Superior temporal gyrus (tissue), 1 donor: Measurements from ENCODE around the gene ZNRD2.
"Not testable (repeated sequence)": the region's sequence is repeated elsewhere in the genome, so short reads cannot be mapped to it uniquely, and the experiment has no call there.

Experiments
- DNase-seq: peaks from one replicate; pipeline ENCODE4 v3.0.0-alpha.2; 2016; ENCODE audit errors: extremely low spot score

Gene ZNRD2

DNA sequence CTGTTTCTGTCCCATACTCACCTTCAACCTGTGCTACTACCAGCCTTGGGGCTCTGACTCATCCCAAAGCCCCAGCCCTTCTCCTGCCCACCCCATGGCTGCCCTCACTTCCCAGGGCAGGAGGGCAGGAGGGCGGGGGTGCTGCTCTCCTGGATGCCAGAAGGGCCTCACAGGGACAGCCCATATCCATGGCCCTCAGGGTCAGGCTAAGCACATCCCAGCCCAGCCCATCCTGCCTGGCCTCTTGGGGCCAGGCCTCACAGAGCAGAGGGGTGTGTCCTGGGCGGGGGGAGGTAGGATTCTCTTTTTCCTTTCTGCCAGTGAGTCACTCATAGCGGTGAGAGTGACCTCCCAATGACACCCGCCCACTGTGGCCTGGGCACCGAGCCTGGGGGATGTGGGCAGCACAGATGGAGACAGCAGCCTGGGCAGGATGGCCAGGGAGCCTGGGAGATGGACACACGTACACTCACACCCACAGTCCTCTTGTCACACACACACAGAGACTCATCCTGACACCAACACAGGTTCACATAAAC, 14.5 kb upstream of the ZNRD2 start:
- no peak for DNase-seq

DNA sequence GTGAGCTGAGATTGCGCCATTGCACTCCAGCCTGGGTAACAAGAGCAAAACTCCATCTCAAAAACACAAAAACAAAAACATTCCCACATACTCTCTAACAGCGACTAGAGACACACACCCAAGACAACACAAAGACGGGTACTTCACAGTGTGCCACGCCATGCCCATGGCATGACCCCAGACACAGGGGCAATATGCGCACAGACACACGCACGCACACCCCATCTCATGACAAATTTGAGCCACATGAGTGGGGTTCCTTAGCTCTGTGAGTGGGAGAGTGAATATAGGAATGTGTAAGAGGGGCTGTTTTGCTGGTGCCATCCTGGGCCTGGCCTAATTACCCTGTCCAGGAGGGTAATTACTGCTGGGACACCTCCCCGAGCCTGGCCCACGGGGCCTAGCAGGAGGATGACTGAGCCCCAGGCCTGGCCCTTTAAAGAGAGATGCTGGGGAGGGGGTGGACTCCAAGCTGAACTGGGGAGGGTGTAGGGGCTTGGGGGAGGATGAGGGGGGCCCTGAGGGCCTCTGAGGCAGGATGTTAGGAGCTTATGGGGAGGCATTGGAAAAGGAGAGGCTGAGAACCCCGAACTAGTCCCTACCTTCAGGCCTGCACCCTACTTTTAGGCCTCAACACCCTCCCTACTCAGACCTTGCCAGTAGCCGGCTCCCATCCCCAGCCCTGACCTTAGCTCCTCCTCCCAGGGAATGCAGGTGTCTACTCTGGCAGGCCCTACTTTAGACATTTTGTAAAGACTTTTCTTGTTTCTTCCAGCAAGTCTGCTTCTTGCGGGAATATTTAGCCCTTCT, 13.6 kb upstream of the ZNRD2 start:
- no peak for DNase-seq

- DNase-seq = no peak
Measured at GRCh38 chr11:65557280-65558001, 12.8 kb upstream of the ZNRD2 start.

DNA sequence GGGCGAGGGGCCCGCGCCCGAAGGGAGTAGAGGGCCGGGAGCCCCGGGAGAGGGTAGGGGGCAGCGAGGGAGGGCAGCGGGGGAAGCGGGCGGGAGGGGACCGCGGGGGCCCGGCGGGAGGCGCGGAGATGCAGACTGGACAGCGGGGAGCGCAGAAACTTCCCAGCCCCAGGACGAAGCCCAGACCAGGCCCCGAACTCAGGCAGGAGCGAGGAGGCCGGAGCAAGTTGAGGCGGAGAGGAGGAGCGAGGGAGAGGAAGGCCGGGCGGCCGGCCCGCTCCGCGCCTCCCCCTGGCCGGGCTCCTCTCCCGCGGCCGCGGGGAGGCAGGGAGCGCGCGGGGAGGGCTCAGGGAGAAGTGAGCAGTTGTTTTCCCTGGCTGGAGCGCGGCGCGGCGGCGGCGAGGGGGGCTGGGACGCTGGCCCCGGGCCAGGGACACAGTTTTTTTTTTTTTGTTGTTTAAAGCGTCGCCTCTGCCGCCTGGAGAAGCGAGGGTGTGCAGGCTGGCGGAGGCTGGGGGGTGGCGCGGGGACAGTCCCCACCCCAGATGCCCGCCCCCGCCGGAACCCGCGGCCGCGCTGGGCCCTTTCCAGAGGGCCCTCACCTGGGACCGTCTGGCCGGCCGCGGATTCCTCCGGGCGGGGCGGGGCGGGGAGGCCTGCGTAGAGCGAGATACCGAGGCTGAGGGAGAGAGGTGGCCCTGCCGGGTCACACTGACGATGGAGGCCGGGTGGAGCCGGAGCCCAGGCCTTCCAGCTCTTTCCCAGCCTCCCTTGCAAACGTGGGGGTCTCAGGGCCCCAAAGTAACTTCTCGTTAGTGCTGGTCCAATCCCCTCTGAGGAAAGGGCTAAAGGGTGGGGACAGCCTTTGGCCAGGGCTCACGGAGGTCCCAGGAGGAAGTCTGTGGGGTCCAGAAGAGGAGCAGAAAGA, 12.0 kb upstream of the ZNRD2 start, which contains the start of gene LTBP3:
Gene LTBP3, minus strand, starts transcription at position 358 of the 928 bp plus-strand sequence. CDS start 400 bp downstream, outside the sequence.
- peak; percentile 84 for DNase-seq

- DNase-seq = peak; percentile 60
Measured at GRCh38 chr11:65558930-65559509, 11.3 kb upstream of the ZNRD2 start.

DNA sequence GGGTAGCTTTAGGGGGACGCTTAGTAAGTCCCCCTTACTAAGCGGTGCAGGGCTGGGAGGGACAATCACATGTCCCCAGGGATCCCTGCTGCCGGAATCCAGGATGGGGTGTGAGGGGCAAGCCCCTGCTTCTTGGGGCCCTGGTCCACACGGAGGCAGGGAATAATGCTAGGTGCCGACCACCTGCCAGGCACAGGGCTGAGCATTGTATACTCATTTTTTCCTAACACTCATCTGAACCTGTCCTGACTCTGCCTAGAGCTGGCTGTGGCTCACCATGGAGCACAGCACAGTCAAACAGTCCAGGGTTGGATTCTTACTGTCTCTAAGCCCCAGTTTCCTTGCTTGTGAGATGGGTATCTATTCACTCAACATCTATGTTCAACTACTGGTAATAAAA, 10.7 kb upstream of the ZNRD2 start:
- DNase-seq = no peak

- peak; percentile 68 for DNase-seq
Measured at GRCh38 chr11:65559951-65560537, 10.2 kb upstream of the ZNRD2 start.

GRCh38 chr11:65560555-65561418, 9.5 kb upstream of the ZNRD2 start:
- peak; percentile 61 for DNase-seq

DNA sequence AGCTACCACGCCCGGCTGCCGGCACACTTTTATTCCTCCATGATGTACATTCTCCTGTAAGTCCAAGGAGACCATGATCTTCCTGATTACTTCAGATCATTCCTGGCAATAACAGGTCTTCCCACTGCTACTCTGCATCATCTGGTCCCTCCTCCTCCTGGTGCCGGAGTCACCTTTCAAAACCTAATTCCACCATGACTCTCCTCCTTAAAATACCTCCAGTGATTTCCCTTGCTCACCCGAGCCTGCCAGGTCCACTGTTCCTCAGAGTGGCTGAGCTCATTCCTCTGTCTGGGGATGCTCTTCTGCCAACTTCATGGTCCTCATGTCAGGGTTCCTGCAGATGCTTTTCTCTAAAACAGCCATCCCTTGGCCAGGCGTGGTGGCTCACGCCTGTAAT, 8.3 kb upstream of the ZNRD2 start:
- no peak for DNase-seq

DNA sequence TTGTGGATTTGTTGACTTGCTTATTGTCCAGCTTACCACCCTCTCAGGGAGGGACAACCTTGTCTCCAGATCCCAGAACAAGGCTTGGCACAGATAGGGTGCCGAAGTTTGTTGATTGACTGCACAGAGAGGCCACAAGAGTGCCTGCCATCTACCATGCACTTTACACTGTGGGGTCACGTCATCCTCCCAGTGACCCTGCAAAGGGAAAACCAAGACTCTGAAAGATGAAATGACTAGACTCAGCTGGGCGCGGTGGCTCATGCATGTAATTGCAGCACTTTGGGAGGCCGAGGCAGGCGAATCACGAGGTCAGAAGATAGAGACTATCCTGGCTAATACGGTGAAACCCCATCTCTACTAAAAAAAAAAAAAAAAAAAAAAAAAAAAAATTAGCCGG, 7.5 kb upstream of the ZNRD2 start:
- no peak for DNase-seq

GRCh38 chr11:65563601-65564000, 6.7 kb upstream of the ZNRD2 start:
- DNase-seq = no peak

GRCh38 chr11:65564879-65565559, 5.3 kb upstream of the ZNRD2 start:
- not testable (repeated sequence) for DNase-seq

GRCh38 chr11:65565624-65566453, 4.4 kb upstream of the ZNRD2 start:
- DNase-seq = no peak

DNA sequence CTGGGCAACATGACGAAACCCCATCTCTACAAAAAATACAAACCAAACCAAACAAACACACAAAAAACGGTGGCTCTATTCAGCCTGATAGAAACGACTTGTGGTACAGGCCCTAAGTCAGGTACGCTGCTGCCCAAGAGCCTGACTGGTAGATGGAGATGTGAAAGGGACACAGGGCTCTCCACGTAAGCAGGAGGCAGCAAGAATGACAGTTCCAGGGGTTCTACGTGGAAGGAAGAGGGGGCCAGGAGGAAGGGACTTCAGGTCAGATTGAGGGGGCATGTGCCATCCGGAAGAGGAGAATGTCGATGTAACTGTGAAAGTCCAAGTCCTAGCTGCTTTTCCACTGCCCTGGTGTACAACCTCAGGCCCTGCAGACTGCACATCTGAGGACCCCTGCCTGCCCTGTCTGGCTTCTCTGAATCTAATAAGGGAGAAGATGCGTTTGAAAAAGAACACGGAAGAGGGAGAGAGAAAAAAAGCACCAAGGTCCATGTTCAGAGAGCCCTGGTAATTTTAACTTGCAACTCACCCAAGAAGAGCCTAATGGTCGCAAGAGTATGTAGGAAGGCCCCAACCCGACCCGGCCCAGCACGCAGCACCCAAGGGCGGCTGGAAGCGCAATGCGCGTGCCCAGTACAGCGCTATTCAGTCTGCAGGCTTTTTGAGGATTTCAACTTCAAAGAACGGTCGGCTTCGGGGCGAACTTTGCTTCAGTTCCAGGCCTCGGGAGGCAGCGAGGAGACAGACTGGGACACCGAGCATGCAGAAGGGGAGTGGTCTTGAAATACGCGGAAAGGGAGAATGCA, 909 bp upstream of the ZNRD2 start:
- DNase-seq = no peak

- DNase-seq = no peak
Measured at GRCh38 chr11:65571420-65571819, 1.1 kb downstream of the ZNRD2 start.

DNA sequence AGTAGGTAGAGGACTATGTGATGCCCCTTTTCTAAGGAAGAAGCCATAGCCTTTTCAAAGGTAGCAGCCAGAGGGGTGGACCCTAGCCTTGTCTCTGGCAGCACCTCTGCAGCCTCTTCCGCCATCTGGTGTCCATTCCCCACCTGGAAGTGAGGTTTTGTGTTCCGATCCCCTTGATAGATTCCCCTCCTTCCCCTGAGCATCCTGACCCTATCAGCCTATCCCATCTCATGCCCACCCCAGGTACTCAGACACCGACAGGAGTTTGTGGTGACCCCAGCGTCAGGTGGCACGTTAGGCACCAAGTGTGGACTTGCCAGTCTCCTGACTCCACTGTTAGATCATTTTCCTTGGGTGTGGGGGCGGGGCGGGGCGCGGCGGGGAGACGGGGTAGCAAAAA, 1.7 kb downstream of the ZNRD2 start:
- peak; percentile 19 for DNase-seq

DNA sequence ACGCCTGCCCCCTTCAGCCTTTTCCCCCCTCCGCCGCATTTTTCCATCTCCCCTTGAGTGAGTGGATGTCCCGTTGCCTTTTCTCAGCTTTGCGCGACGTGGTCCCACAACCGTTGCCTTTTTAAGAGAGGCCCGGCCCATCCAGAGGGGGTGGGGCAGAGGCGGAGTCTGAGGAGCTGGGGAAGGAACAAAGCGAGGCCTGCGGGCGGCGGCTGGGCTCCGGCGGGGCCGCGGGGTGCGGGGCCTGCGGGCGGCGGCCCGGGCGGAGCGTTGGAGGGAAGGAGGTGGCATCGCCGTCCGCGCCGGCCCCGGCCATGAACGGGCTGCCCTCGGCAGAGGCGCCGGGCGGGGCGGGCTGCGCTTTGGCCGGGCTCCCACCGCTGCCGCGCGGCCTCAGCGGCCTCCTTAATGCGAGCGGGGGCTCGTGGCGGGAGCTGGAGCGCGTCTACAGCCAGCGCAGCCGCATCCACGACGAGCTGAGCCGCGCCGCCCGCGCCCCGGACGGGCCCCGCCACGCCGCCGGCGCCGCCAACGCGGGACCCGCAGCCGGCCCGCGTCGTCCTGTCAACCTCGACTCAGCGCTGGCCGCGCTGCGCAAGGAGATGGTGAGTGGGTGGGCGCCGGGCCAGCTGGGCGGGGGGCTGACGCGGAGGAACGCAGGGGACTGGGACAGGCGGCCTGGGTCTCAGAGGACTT, 2.2 kb downstream of the ZNRD2 start, which contains the start of gene FAM89B:
Gene FAM89B, plus strand, starts transcription at position 183 of the 696 bp plus-strand sequence. Its CDS starts 132 bp downstream, at position 315.
- peak; percentile 82 for DNase-seq
